Measurements from ENCODE around the gene NADK.

DNA sequence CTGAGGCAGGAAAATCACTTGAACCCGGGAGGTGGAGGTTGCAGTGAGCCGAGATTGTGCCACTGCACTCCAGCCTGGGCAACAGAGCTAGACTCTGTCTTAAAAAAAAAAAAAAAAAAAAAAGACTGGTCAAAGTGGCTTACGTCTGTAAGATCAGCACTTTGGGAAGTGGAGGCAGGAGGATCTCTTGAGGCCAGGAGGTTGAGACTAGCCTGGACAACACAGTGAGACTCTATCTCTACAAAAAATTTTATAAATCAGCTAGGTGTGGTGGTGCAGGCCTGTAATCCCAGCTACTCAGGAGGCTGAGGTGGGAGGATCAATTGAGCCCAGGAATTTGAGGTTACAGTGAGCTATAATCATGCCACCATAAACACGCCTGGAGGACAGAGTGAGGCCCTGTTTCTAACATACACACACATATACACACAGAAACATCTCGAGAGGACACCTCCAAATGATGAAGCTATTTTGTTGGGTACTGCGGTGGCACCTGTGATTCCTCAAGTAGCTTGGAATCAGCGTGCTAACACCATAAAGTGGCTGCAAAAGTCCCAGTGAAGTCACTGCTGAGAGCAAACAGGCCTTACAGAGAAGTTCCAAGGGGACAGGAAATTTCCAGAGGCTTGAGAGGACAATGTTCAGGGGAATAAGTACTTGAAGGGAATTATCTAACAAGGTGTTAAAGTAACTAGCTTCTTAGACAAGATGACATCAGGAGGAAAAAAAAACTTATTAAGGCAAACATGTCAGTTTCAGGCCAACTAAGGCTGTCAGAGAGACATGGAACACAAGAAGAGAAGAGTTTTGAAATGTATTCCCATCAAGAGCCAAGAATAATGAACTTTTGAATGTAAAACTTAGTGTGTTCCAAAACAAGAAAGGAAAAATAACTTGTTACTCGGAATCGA is 1.3 kb downstream of the NADK start:
- TF ChIP-seq, protein P1, sequence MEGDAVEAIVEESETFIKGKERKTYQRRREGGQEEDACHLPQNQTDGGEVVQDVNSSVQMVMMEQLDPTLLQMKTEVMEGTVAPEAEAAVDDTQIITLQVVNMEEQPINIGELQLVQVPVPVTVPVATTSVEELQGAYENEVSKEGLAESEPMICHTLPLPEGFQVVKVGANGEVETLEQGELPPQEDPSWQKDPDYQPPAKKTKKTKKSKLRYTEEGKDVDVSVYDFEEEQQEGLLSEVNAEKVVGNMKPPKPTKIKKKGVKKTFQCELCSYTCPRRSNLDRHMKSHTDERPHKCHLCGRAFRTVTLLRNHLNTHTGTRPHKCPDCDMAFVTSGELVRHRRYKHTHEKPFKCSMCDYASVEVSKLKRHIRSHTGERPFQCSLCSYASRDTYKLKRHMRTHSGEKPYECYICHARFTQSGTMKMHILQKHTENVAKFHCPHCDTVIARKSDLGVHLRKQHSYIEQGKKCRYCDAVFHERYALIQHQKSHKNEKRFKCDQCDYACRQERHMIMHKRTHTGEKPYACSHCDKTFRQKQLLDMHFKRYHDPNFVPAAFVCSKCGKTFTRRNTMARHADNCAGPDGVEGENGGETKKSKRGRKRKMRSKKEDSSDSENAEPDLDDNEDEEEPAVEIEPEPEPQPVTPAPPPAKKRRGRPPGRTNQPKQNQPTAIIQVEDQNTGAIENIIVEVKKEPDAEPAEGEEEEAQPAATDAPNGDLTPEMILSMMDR (IDR thresholded peaks at IDR 0.05; ENCODE audit: borderline replicate concordance, extremely low read depth, low read length, poor library complexity, severe bottlenecking) = no peak
- no peak for TF ChIP-seq EZH2 (IDR thresholded peaks at IDR 0.05; ENCODE audit: borderline replicate concordance, low read depth, low read length, severe bottlenecking)

Measured in DND-41 (cell line).